Activated gamma-delta T cell treated with Interleukin-2 at 50 U/mL for 16 hours (primary cell): ENCODE results near the gene MRPL49.
"Not testable (repeated sequence)": the region's sequence is repeated elsewhere in the genome, so short reads cannot be mapped to it uniquely, and the experiment has no call there.

Source experiments
- DNase-seq: peaks from one replicate; pipeline ENCODE4 v3.0.0-alpha.2; 2020

Gene MRPL49

DNA sequence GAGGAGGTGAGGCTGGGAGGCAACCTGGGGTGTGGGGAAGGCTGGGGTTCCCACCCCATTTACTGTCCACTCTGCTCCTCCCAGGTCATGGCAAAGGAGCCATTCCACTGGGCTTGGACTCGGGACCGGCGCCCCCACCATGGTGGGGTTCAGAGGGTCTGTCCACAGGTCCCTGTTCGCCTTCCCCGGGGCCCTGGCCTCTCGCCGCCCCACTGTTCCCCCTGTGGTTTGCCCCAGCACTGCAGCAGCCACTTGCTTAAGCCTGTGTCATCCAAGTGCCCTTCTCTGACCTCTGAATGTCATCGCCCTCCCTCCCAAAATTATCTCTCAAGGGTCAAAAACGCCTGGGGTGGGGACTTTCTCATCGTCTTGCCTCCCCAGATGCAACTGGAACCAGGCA is 50.5 kb downstream of the MRPL49 start:
- no peak for DNase-seq

GRCh38 chr11:65174571-65175010 is 52.5 kb downstream of the MRPL49 start:
- DNase-seq = not testable (repeated sequence)
